Left lung (tissue), 10 donors: ENCODE measurements around the gene CATSPERZ. TPM values are rescaled to one million over a fixed set of nuclear protein-coding genes. Genes with fewer than 3 reads are reported as not detected.

Source experiments
- ATAC-seq: fragments of 200-7000 bp; cut with Tn5 transposase; one replicate; pipeline ENCODE4 v1.9.1; 2020; ENCODE audit warnings: moderate library complexity
- DNase-seq, 4 donors: peaks; one replicate each; pipeline ENCODE4 v3.0.0-alpha.2; 2013 to 2020
- H3K27ac ChIP-seq, 2 donors: fragments of 200-600 bp; sonication (generic) in 1 of 2; one replicate each; pipeline versions ENCODE4 v1.5.0 to v1.8.0; 2020 to 2021
- H3K27me3 ChIP-seq, 2 donors: fragments of 200-600 bp; sonication (generic) in 1 of 2; one replicate each; pipeline versions ENCODE4 v1.5.0 to v1.8.0; 2020 to 2021
- H3K36me3 ChIP-seq, 2 donors: fragments of 200-600 bp; sonication (generic) in 1 of 2; one replicate each; pipeline versions ENCODE4 v1.5.0 to v1.8.0; 2020 to 2021
- H3K4me1 ChIP-seq, 2 donors: fragments of 200-600 bp; one replicate each; pipeline ENCODE4 v1.8.0; 2021
- H3K4me3 ChIP-seq, 2 donors: fragments of 200-600 bp; sonication (generic) in 1 of 2; one replicate each; pipeline versions ENCODE4 v1.5.0 to v1.8.0; 2020 to 2021; ENCODE audit warnings: mild to moderate bottlenecking in 1 of 2
- H3K9me3 ChIP-seq, 2 donors: fragments of 200-600 bp; sonication (generic) in 1 of 2; one replicate each; pipeline versions ENCODE4 v1.5.0 to v1.8.0; 2020 to 2021
- CTCF ChIP-seq, 2 donors: fragments of 200-600 bp; sonication (generic) in 1 of 2; IDR thresholded peaks; one replicate each; pipeline versions ENCODE4 v1.5.0 to v1.8.0; 2021; ENCODE audit warnings: antibody characterized with exemption in 2 of 2
- intact Hi-C, 2 donors: fragments of 100-400 bp; cut with DNase I; formaldehyde crosslinking; loops; one replicate each; pipeline versions ENCODE4 v1.11.2 to v1.14.2; 2022
- polyA plus RNA-seq, 6 donors: library from polyadenylated mRNA; unstranded; fragments of 120-200 nt; gene quantifications; one replicate each; pipeline ENCODE4 v1.2.1, GENCODE V29; 2013; ENCODE audit not compliant: insufficient read length in 6 of 6
- total RNA-seq, 2 donors: library from RNA; stranded (reverse); fragmentation: NEBNext Ultra II Directional; extraction: Animal tissue kit (Norgen Biotek cat#: 25700); gene quantifications; one replicate each; pipeline ENCODE4 v1.2.1, GENCODE V29; 2021
- donor health status: DM: no; HTN: yes; CAD: no.
- donor health status: DM: no; HTN: no; CAD: no.

Gene CATSPERZ
- total and polyA plus RNA-seq, 8 donors, result not detected

- H3K27ac ChIP-seq, result no peak overlapping the region
- DNase-seq (peak in 2 of 4 donors; percentile 72 to 90), ATAC-seq (peak; percentile 45)
- peaks cover 19 to 32% of the 10 kb centered on the region in 2 donors for H3K4me1 ChIP-seq
- no peaks in the 10 kb centered on the region for H3K36me3 ChIP-seq
- H3K9me3 ChIP-seq, result no peaks in the 10 kb centered on the region
- peak overlapping the region; percentile 10 to 39 for H3K4me3 ChIP-seq
- intact Hi-C loops, result no loop called here
- TF ChIP-seq CTCF (IDR thresholded peaks at IDR 0.05), result no peak
- peaks cover 42 to 68% of the 10 kb centered on the region in 2 donors for H3K27me3 ChIP-seq
Observed at GRCh38 chr11:64298966-64299846, 952 bp upstream of the CATSPERZ start.

GRCh38 chr11:64303109-64304031 is 3.2 kb downstream of the CATSPERZ start:
- Histone ChIP-seq H3K27ac (peak overlapping the region in 1 of 2 donors; percentile 95), H3K4me1 (peaks cover 24 to 53% of the 10 kb centered on the region in 2 donors), H3K36me3 (peaks cover 0 to 8% of the 10 kb centered on the region in 2 donors), H3K4me3 (no peak overlapping the region), H3K9me3 (no peaks in the 10 kb centered on the region), H3K27me3 (peaks cover 19 to 27% of the 10 kb centered on the region in 2 donors)
- no peak for TF ChIP-seq CTCF (IDR thresholded peaks at IDR 0.05)
- DNase-seq, result peak in 1 of 4 donors; percentile 26
- intact Hi-C loops, result loop anchor here in 1 of 2 donors (5.0 kb wide), 1 partner anchor 101 kb away; no protein-coding TSS in a partner anchor
- no peak for ATAC-seq

- peak overlapping the region; percentile 94 to 95 for H3K27ac ChIP-seq
- intact Hi-C loops, result loop anchor here in 1 of 2 donors (5.0 kb wide), 1 partner anchor 102 kb away; no protein-coding TSS in a partner anchor
Observed at GRCh38 chr11:64304032-64304315, 3.8 kb downstream of the CATSPERZ start.

GRCh38 chr11:64304316-64305072 is 4.3 kb downstream of the CATSPERZ start:
- DNase-seq, result peak; percentile 77 to 97 (median 91)
- peaks cover 8 to 15% of the 10 kb centered on the region in 2 donors for H3K27me3 ChIP-seq
- peaks cover 24 to 47% of the 10 kb centered on the region in 2 donors for H3K4me1 ChIP-seq
- peaks cover 0 to 16% of the 10 kb centered on the region in 2 donors for H3K36me3 ChIP-seq
- peak overlapping the region; percentile 29 to 85 for H3K4me3 ChIP-seq
- peak overlapping the region; percentile 94 to 95 for H3K27ac ChIP-seq
- peak; percentile 85 to 93 for TF ChIP-seq CTCF (IDR thresholded peaks at IDR 0.05)
- H3K9me3 ChIP-seq, result no peaks in the 10 kb centered on the region
- ATAC-seq, result peak; percentile 58
- intact Hi-C loops, result loop anchor here in 1 of 2 donors (5.0 kb wide), 1 partner anchor 102 kb away; no protein-coding TSS in a partner anchor

More at GRCh38 chr11:64304032-64304315, 3.8 kb downstream of the CATSPERZ start:
- peaks cover 13 to 21% of the 10 kb centered on the region in 2 donors for H3K27me3 ChIP-seq
- peaks cover 24 to 53% of the 10 kb centered on the region in 2 donors for H3K4me1 ChIP-seq
- DNase-seq, result peak in 1 of 4 donors; percentile 45
- peaks cover 0 to 14% of the 10 kb centered on the region in 2 donors for H3K36me3 ChIP-seq
- no peaks in the 10 kb centered on the region for H3K9me3 ChIP-seq
- no peak for TF ChIP-seq CTCF (IDR thresholded peaks at IDR 0.05)
- ATAC-seq, result no peak
- peak overlapping the region; percentile 29 to 85 for H3K4me3 ChIP-seq
